Astrocyte of the spinal cord (primary cell): ENCODE data around the gene ARHGEF16.

Experiments used
- DNase-seq: peaks from one replicate; pipeline ENCODE4 v3.0.0; 2011; ENCODE audit warnings: low read depth, low spot score
- H3K4me3 ChIP-seq: 2 replicates; pipeline ENCODE4 v1.5.1; 2011; ENCODE audit warnings: low read depth, mild to moderate bottlenecking, low read length, moderate library complexity
- in situ Hi-C: cut with HindIII; loops from 2 replicates; pipeline ENCODE4 v1.10.0; 2017; ENCODE audit warnings: low sequenced_read_pairs
- TF ChIP-seq, protein P1 (sequence below): IDR thresholded peaks from 2 replicates; pipeline ENCODE4 v1.5.1; 2012; ENCODE audit warnings: low read depth, mild to moderate bottlenecking, low read length, inconsistent platforms

ARHGEF16 gene

DNA sequence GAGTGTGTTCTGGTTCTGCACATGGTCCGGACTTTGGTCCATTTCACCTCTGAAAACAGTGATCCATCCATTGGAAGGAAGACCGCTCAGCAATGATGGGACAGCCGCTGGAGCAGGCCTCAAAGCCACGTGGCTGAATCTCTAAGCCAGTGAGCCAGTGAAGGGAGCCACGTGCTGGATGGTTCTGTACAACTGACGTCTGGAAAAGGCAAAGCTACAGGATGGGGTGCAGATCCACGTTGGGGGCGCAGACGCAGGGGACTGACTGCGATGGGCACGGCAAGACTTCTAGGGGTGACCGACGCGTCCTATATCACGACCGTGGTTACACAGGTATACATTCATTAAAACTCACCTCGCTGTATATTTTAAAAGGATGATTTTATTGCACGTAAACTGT, 10.2 kb upstream of the ARHGEF16 start:
- H3K4me3 ChIP-seq: no peak overlapping the region
- in situ Hi-C loops: no loop called here
- TF ChIP-seq, protein P1, sequence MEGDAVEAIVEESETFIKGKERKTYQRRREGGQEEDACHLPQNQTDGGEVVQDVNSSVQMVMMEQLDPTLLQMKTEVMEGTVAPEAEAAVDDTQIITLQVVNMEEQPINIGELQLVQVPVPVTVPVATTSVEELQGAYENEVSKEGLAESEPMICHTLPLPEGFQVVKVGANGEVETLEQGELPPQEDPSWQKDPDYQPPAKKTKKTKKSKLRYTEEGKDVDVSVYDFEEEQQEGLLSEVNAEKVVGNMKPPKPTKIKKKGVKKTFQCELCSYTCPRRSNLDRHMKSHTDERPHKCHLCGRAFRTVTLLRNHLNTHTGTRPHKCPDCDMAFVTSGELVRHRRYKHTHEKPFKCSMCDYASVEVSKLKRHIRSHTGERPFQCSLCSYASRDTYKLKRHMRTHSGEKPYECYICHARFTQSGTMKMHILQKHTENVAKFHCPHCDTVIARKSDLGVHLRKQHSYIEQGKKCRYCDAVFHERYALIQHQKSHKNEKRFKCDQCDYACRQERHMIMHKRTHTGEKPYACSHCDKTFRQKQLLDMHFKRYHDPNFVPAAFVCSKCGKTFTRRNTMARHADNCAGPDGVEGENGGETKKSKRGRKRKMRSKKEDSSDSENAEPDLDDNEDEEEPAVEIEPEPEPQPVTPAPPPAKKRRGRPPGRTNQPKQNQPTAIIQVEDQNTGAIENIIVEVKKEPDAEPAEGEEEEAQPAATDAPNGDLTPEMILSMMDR: no peak
- no peak for DNase-seq

DNA sequence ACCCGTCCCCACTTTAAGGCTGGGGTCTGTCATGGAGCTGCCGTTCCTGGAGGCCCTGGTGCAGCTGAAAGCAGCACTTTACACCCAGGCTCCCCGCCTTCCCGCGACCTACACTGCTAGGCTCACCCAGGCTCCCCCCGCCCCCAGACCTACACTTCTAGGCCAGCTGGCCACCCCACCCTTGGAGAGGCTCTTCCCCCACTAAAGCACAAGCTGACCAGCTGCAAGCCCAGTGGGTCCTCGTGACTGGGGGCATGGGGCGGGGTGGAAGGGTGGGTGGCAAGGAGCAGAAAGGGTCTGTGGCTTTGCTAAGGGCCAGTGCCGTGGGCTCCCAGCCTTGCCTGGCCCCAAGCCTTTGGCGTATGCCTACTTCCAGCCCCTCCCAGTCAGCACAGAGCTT, 9.7 kb upstream of the ARHGEF16 start:
- TF ChIP-seq, protein P1: no peak
- in situ Hi-C loops: no loop called here
- no peak overlapping the region for H3K4me3 ChIP-seq
- DNase-seq: no peak

DNA sequence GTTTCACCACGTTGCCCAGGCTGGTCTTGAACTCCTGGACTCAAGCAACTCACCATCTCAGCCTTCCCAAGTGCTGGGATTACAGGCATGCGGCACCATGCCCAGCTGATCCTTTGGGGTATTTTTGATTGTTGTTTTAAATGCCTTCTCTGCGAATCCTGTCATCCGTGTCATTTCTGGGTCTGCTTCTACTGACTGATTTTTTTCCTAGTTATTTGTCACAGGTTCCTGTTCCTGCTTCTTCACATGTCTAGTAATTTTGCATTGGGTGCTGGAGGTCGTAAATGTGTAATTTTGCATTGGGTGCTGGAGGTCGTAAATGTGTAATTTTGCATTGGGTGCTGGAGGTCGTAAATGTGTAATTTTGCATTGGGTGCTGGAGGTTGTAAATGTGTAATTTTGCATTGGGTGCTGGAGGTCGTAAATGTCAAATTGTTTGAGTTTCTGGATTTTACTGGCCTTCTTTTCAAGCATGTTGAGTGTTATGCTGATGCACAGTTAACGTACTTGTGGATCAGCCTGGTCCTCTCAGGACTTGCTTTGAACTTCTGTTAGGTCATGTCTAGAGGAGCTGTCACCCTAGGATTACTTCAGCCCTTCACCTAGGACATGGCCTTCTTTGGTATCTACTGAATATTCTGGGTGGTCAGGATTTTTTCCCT, 4.1 kb upstream of the ARHGEF16 start:
- no peak for DNase-seq
- in situ Hi-C loops: no loop called here
- no peak overlapping the region for H3K4me3 ChIP-seq
- TF ChIP-seq, protein P1: no peak

DNA sequence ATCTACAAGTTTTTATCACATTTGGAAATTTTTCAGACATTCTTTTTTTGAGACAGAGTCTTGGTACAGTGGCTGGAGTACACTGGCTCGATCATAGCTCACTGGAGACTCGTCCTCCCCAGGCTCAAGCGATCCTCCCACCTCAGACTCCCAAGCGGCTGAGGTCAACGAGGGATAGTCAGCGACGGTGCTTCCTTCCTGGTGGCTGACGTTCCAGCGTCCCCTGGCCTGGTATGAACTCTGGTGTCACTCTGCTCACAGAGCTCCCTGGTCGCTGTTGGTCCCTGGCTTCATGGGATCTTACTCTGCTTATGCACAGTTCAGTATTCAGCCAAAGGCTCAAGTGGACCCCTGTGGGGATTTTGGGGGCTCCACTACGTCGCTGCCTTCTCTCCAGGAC, 3.5 kb upstream of the ARHGEF16 start:
- no peak overlapping the region for H3K4me3 ChIP-seq
- in situ Hi-C loops: no loop called here
- DNase-seq: no peak
- TF ChIP-seq, protein P1: no peak

DNA sequence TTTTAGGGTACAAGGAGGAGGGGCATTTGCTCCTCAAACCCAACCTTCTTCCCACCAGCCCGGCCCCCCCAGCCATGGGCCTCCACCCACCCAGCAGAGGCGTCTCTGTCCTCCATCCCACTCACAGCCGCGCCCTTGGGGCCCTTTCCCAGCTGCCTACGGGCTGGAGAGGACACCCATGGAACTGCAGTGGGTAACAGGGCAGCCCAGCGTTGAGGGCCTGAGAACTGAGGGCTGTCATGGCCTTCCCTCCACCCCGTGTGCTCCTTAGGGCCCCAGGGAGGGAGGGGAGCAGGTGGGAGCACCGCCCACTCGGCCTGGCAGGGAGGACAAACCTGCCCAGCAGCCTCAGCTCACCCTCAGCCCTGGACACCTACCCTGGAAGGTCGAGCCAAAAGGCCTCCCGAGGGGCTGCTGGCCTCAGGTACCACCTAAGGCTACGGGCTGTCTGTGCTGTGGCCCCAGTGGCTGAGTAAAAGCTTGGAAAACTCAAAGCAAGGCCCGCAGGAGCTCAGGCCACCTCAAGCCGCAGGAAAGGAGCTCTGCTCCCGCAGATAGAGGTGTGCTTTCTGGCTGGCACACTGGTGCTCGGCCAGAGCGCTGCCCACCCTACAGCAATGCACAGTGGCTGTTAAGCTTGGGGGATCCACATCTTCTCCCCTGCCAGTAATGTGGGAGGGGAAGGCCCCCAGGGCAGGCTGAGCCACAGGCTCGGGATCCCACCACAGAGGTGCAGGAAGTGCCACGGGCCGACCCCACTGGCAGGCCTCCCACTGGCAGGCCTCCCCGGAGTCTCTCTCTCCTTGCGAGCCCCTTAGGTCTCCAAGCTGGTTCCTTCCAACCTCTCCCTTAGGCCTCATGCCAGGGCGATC, 2.2 kb upstream of the ARHGEF16 start:
- TF ChIP-seq, protein P1: no peak
- DNase-seq: no peak
- in situ Hi-C loops: no loop called here
- no peak overlapping the region for H3K4me3 ChIP-seq

DNA sequence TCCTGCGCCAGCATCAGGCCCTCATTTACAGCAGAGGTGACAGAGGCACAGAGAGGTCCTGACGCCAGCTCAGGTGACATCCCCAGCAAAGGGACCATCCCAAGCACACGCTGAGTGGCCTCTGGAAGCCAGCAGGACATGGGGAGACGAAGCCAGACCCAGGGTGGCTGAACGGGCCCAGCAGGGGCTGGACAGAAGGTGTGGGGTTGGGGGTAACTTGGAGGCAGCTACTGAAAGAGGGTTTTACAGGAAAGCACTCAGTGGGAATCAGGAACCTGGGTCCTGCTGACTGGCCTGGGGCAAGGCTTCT, 1.6 kb upstream of the ARHGEF16 start:
- no peak for DNase-seq
- no peak overlapping the region for H3K4me3 ChIP-seq
- TF ChIP-seq, protein P1: no peak
- in situ Hi-C loops: no loop called here
